PC-9 (cell line): ENCODE measurements around the gene SLC6A18. TPM values are rescaled to one million over a fixed set of nuclear protein-coding genes. Genes with fewer than 3 reads are reported as not detected.

Experiments
- BruUV-seq: library from RNA; stranded (reverse); fragments of 400-500 nt; replicated peaks from 2 replicates; lab custom pipeline; 2021; lab: Mats Ljungman, UMichigan
- CTCF ChIA-PET: fragments of 300-600 bp; sonication (Branson Sonifier 250); formaldehyde crosslinking; loops from one replicate; lab custom pipeline; 2022; ENCODE audit warnings: antibody characterized with exemption; lab: Charles Lee
- POLR2A ChIA-PET: fragments of 300-600 bp; sonication (Branson Sonifier 250); formaldehyde crosslinking; loops from one replicate; lab custom pipeline; 2022; ENCODE audit warnings: antibody characterized with exemption; ENCODE audit not compliant: unreplicated experiment; lab: Charles Lee
- DNase-seq, 2 experiments: peaks; one replicate each; pipeline versions ENCODE4 v3.0.0 to v3.0.0-alpha.2; 2015 to 2022; ENCODE audit warnings: mixed read lengths in 1 of 2
- H2AFZ ChIP-seq: fragments of 200-600 bp; sonication (generic); 2 replicates; pipeline ENCODE4 v1.8.1; 2017; ENCODE audit warnings: antibody characterized with exemption
- H3F3A ChIP-seq: fragments of 200-600 bp; sonication (generic); 2 replicates; pipeline ENCODE4 v1.8.1; 2017; ENCODE audit warnings: antibody characterized with exemption, mild to moderate bottlenecking, low read depth; ENCODE audit not compliant: insufficient read depth
- H3K27ac ChIP-seq: fragments of 200-600 bp; sonication (generic); 2 replicates; pipeline ENCODE4 v1.6.1; 2016; ENCODE audit warnings: mixed run types
- H3K27me3 ChIP-seq: fragments of 200-600 bp; sonication (generic); 2 replicates; pipeline ENCODE4 v1.6.1; 2016; ENCODE audit warnings: low read depth, mixed run types; ENCODE audit not compliant: insufficient read depth
- H3K36me3 ChIP-seq: fragments of 200-600 bp; sonication (generic); 2 replicates; pipeline ENCODE4 v1.6.1; 2016; ENCODE audit warnings: low read depth, mixed run types
- H3K4me1 ChIP-seq: fragments of 200-600 bp; sonication (generic); replicated peaks from 2 replicates; pipeline ENCODE4 v1.6.1; 2016; ENCODE audit warnings: mixed run types; ENCODE audit not compliant: insufficient read depth
- H3K4me2 ChIP-seq: fragments of 200-600 bp; sonication (generic); 2 replicates; pipeline ENCODE4 v1.6.1; 2017; ENCODE audit warnings: mixed run types
- H3K4me3 ChIP-seq: fragments of 200-600 bp; sonication (generic); 2 replicates; pipeline ENCODE4 v1.6.1; 2016; ENCODE audit warnings: mixed run types
- H3K79me2 ChIP-seq: fragments of 200-600 bp; sonication (generic); 2 replicates; pipeline ENCODE4 v1.6.1; 2017; ENCODE audit warnings: low read depth, mixed run types
- H3K9me2 ChIP-seq: fragments of 200-600 bp; sonication (generic); 2 replicates; pipeline ENCODE4 v1.8.1; 2017; ENCODE audit warnings: mild to moderate bottlenecking; ENCODE audit not compliant: insufficient read depth
- H3K9me3 ChIP-seq: fragments of 200-600 bp; sonication (generic); 2 replicates; pipeline ENCODE4 v1.8.1; 2016; ENCODE audit warnings: low read depth; ENCODE audit not compliant: insufficient read depth
- H4K20me1 ChIP-seq: fragments of 200-600 bp; sonication (generic); 2 replicates; pipeline ENCODE4 v1.8.1; 2017; ENCODE audit not compliant: insufficient read depth
- CTCF ChIP-seq: fragments of 200-600 bp; sonication (generic); conservative IDR thresholded peaks from 2 replicates; pipeline ENCODE4 v1.6.1; 2017; ENCODE audit warnings: mixed run types, antibody characterized with exemption, mild to moderate bottlenecking, moderate library complexity
- EZH2 ChIP-seq: fragments of 200-600 bp; sonication (generic); IDR thresholded peaks from 2 replicates; pipeline ENCODE4 v1.8.0; 2017; ENCODE audit warnings: antibody characterized with exemption, low read depth
- intact Hi-C: fragments of 100-400 bp; cut with micrococcal nuclease; formaldehyde crosslinking; loops from one replicate; pipeline ENCODE4 v1.10.0; 2022; ENCODE audit not compliant: unreplicated experiment
- total RNA-seq: library from RNA; stranded (reverse); gene quantifications from 2 replicates; pipeline ENCODE4 v1.2.3, GENCODE V29; 2021

The SLC6A18 gene
- total RNA-seq, 1 experiment from 2014 or later: not detected

GRCh38 chr5:1253456-1254105 lies 28.4 kb downstream of the SLC6A18 start:
- no peak overlapping the region for H2AFZ ChIP-seq
- TF ChIP-seq EZH2: no peak
- TF ChIP-seq CTCF: no peak
- H3K9me3 ChIP-seq: no peaks in the 10 kb centered on the region
- H3K4me1 ChIP-seq: no peaks in the 10 kb centered on the region
- intact Hi-C loops: no loop called here
- H3K36me3 ChIP-seq: no peaks in the 10 kb centered on the region
- ChIA-PET POLR2A (interaction anchor here (0.6 kb wide), 1 partner anchor 323 kb away, joined by 3 read pairs; no protein-coding TSS in a partner anchor), CTCF (no interaction called here)
- H3K79me2 ChIP-seq: no peaks in the 10 kb centered on the region
- H3K27ac ChIP-seq: no peak overlapping the region
- DNase-seq: no peak
- H3K4me3 ChIP-seq: no peak overlapping the region
- H4K20me1 ChIP-seq: 0 out of 2 replicates have a peak, but pooled peaks cover 5% of the 10 kb centered on the region
- peaks cover 36% of the 10 kb centered on the region for H3K27me3 ChIP-seq
- no peak overlapping the region for H3K4me2 ChIP-seq
- no TSS peak for BruUV-seq
- H3F3A ChIP-seq: no peaks in the 10 kb centered on the region
- H3K9me2 ChIP-seq: no peaks in the 10 kb centered on the region

DNA sequence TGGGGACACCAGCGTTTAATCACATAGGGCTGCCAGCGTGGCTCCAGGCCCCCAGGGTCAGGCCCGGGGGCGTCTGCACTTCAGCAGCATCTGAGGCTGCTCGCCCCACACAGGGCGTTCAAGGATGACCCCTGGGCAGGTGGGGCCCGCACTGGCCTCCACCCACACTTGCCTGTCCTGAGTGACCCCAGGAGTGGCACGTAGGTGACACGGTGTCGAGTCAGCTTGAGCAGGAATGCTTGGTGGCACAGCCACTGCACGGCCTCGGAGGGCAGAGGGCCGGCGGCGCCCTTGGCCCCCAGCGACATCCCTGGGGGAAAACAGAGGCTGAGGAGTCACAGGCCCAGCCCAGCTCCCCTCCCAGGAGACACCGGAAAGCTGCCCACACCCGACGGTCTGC lies 29.0 kb downstream of the SLC6A18 start:
- H3K27me3 ChIP-seq: peaks cover 30% of the 10 kb centered on the region
- no peak for TF ChIP-seq EZH2
- TF ChIP-seq CTCF: no peak
- H3K4me3 ChIP-seq: no peak overlapping the region
- H3K4me1 ChIP-seq: no peaks in the 10 kb centered on the region
- no TSS peak for BruUV-seq
- H2AFZ ChIP-seq: no peak overlapping the region
- no peaks in the 10 kb centered on the region for H3F3A ChIP-seq
- H4K20me1 ChIP-seq: 0 out of 2 replicates have a peak, but pooled peaks cover 5% of the 10 kb centered on the region
- no peak overlapping the region for H3K4me2 ChIP-seq
- no peaks in the 10 kb centered on the region for H3K79me2 ChIP-seq
- DNase-seq: no peak
- H3K9me2 ChIP-seq: no peaks in the 10 kb centered on the region
- no peak overlapping the region for H3K27ac ChIP-seq
- intact Hi-C loops: no loop called here
- ChIA-PET CTCF (no interaction called here), POLR2A (interaction anchor here (0.6 kb wide), 1 partner anchor 324 kb away, joined by 3 read pairs; no protein-coding TSS in a partner anchor)
- no peaks in the 10 kb centered on the region for H3K36me3 ChIP-seq
- no peaks in the 10 kb centered on the region for H3K9me3 ChIP-seq

DNA sequence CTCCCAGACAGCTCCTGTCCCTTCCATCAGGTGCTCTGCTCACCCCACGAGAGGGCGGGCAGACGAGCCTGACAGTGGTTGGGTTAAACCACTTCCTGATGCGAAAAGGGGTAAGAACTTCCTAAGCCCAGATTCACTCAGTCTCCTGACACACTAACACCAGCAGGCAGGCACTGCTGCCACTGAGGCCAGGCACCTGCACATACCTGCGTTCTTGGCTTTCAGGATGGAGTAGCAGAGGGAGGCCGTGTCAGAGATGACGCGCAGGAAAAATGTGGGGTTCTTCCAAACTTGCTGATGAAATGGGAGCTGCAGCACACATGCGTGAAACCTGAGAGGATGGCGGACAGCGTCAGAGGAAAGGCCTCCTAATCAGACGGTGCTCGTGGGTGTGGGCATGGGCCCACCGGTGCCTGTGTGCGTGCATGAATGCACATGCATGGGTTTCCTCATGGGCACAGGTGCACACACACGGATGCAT lies 29.9 kb downstream of the SLC6A18 start:
- Histone ChIP-seq H3K9me2 (no peaks in the 10 kb centered on the region), H3K79me2 (no peaks in the 10 kb centered on the region), H3K4me2 (no peak overlapping the region), H3K4me3 (no peak overlapping the region), H3F3A (no peaks in the 10 kb centered on the region), H3K9me3 (no peaks in the 10 kb centered on the region), H3K4me1 (no peaks in the 10 kb centered on the region), H3K27me3 (peaks cover 20% of the 10 kb centered on the region), H3K27ac (no peak overlapping the region), H3K36me3 (no peaks in the 10 kb centered on the region), H2AFZ (no peak overlapping the region), H4K20me1 (0 out of 2 replicates have a peak, but pooled peaks cover 5% of the 10 kb centered on the region)
- CTCF ChIA-PET: no interaction called here
- DNase-seq: no peak
- POLR2A ChIA-PET: no interaction called here
- intact Hi-C loops: no loop called here
- no peak for TF ChIP-seq EZH2
- no peak for TF ChIP-seq CTCF
- BruUV-seq: no TSS peak
